NCI-H69 (cell line): ENCODE results near the gene GAB4.
A peak's percentile ranks its signal among the peaks of the same experiment; 100 is the strongest.
"Not testable (repeated sequence)": the region's sequence is repeated elsewhere in the genome, so short reads cannot be mapped to it uniquely, and the experiment has no call there.

ENCODE experiments used
- DNase-seq: peaks from one replicate; lab custom pipeline; 2025; lab: John Stamatoyannopoulos, UW

The GAB4 gene

GRCh38 chr22:17007852-17008731 lies at the start of gene GAB4:
Gene GAB4, minus strand, starts transcription at chr22:17008222. Its CDS starts 108 bp downstream, at chr22:17008114.
- DNase-seq = no peak

GRCh38 chr22:17056807-17057206 lies 48.8 kb upstream of the GAB4 start:
- no peak for DNase-seq

- DNase-seq = no peak
Observed at GRCh38 chr22:17056058-17056457, 48.0 kb upstream of the GAB4 start.

GRCh38 chr22:17047656-17048055 lies 39.6 kb upstream of the GAB4 start:
- DNase-seq = no peak

- no peak for DNase-seq
Observed at GRCh38 chr22:17046566-17047348, 38.7 kb upstream of the GAB4 start.

GRCh38 chr22:17043521-17043920 lies 35.5 kb upstream of the GAB4 start:
- DNase-seq = no peak

- DNase-seq = not testable (repeated sequence)
Observed at GRCh38 chr22:17036842-17037711, 29.1 kb upstream of the GAB4 start.

GRCh38 chr22:17035976-17036841 lies 28.2 kb upstream of the GAB4 start:
- DNase-seq = peak; percentile 7

GRCh38 chr22:17035246-17035645 lies 27.2 kb upstream of the GAB4 start:
- DNase-seq = no peak

- DNase-seq = not testable (repeated sequence)
Observed at GRCh38 chr22:17034532-17034931, 26.5 kb upstream of the GAB4 start.

- not testable (repeated sequence) for DNase-seq
Observed at GRCh38 chr22:17032277-17032676, 24.3 kb upstream of the GAB4 start.

- peak; percentile 9 for DNase-seq
Observed at GRCh38 chr22:17024380-17024779, 16.4 kb upstream of the GAB4 start.

- DNase-seq = not testable (repeated sequence)
Observed at GRCh38 chr22:17015552-17015951, 7.5 kb upstream of the GAB4 start.

- DNase-seq = not testable (repeated sequence)
Observed at GRCh38 chr22:17014101-17014440, 6.0 kb upstream of the GAB4 start.

- no peak for DNase-seq
Observed at GRCh38 chr22:17013396-17014100, 5.5 kb upstream of the GAB4 start.

- no peak for DNase-seq
Observed at GRCh38 chr22:17012267-17012666, 4.2 kb upstream of the GAB4 start.

GRCh38 chr22:17009640-17010291 lies 1.7 kb upstream of the GAB4 start:
- no peak for DNase-seq

GRCh38 chr22:17007257-17007656 lies 765 bp downstream of the GAB4 start:
- no peak for DNase-seq

- no peak for DNase-seq
Observed at GRCh38 chr22:16989915-16990314, 18.1 kb downstream of the GAB4 start.

- DNase-seq = no peak
Observed at GRCh38 chr22:16988257-16988656, 19.8 kb downstream of the GAB4 start.
